Progenitor cell of endocrine pancreas (in vitro differentiated cells): Measurements from ENCODE around the gene TNIK. TPM values are rescaled to one million over a fixed set of nuclear protein-coding genes. Genes with fewer than 3 reads are reported as not detected.
"Not testable (repeated sequence)": the region's sequence is repeated elsewhere in the genome, so short reads cannot be mapped to it uniquely, and the experiment has no call there.

ENCODE experiments used
- DNase-seq: peaks from one replicate; pipeline ENCODE4 v3.0.0; 2021; ENCODE audit warnings: low spot score; ENCODE audit not compliant: unreplicated experiment
- H3K27ac Mint-ChIP-seq: 2 replicates; pipeline ENCODE4 v1.8.0; 2021; ENCODE audit warnings: mild to moderate bottlenecking, moderate library complexity, mixed read lengths
- H3K27me3 Mint-ChIP-seq: 2 replicates; pipeline ENCODE4 v1.8.0; 2021; ENCODE audit warnings: mixed read lengths
- H3K36me3 Mint-ChIP-seq: 2 replicates; pipeline ENCODE4 v1.8.0; 2022; ENCODE audit warnings: mixed read lengths; ENCODE audit not compliant: insufficient read depth
- H3K4me1 Mint-ChIP-seq: 2 replicates; pipeline ENCODE4 v1.8.0; 2021; ENCODE audit warnings: low read depth, mixed read lengths
- H3K4me3 Mint-ChIP-seq: 2 replicates; pipeline ENCODE4 v1.8.0; 2021; ENCODE audit warnings: low read depth, mild to moderate bottlenecking, moderate library complexity, mixed read lengths
- H3K9me3 Mint-ChIP-seq: 2 replicates; pipeline ENCODE4 v1.8.0; 2021; ENCODE audit warnings: low read depth, mixed read lengths
- CTCF ChIP-seq: fragments of 200-600 bp; sonication (generic); IDR thresholded peaks from one replicate; pipeline ENCODE4 v1.5.0; 2021; ENCODE audit warnings: antibody characterized with exemption, mild to moderate bottlenecking; ENCODE audit not compliant: unreplicated experiment
- total RNA-seq: library from RNA; stranded (reverse); gene quantifications from 2 replicates; pipeline ENCODE4 v1.2.1, GENCODE V29; 2021

The TNIK gene
- total RNA-seq, 1 donor from 2014 or later, result 15.7 TPM

GRCh38 chr3:171293142-171293782 is 166.9 kb downstream of the TNIK start:
- Mint-ChIP-seq H3K27me3 (no peaks in the 10 kb centered on the region), H3K9me3 (no peaks in the 10 kb centered on the region), H3K4me3 (no peak overlapping the region), H3K27ac (no peak overlapping the region), H3K36me3 (no peaks in the 10 kb centered on the region), H3K4me1 (peaks cover 2% of the 10 kb centered on the region)
- DNase-seq, result no peak
- TF ChIP-seq CTCF, result no peak

GRCh38 chr3:171290680-171291079 is 169.5 kb downstream of the TNIK start:
- DNase-seq, result no peak
- Mint-ChIP-seq H3K9me3 (no peaks in the 10 kb centered on the region), H3K4me3 (no peak overlapping the region), H3K36me3 (no peaks in the 10 kb centered on the region), H3K27me3 (no peaks in the 10 kb centered on the region), H3K4me1 (peaks cover 2% of the 10 kb centered on the region), H3K27ac (no peak overlapping the region)
- no peak for TF ChIP-seq CTCF

- no peak for DNase-seq
- Mint-ChIP-seq H3K27ac (no peak overlapping the region), H3K27me3 (no peaks in the 10 kb centered on the region), H3K4me1 (peaks cover 2% of the 10 kb centered on the region), H3K4me3 (no peak overlapping the region), H3K9me3 (no peaks in the 10 kb centered on the region), H3K36me3 (no peaks in the 10 kb centered on the region)
- no peak for TF ChIP-seq CTCF
These were observed 170.9 kb downstream of the TNIK start for GRCh38 chr3:171289291-171289690.

GRCh38 chr3:171287761-171288160 is 172.4 kb downstream of the TNIK start:
- H3K4me3 Mint-ChIP-seq, result not testable (repeated sequence)

GRCh38 chr3:171286580-171287249 is 173.5 kb downstream of the TNIK start:
- Mint-ChIP-seq H3K27ac (no peak overlapping the region), H3K9me3 (no peaks in the 10 kb centered on the region), H3K27me3 (no peaks in the 10 kb centered on the region), H3K36me3 (no peaks in the 10 kb centered on the region), H3K4me3 (no peak overlapping the region), H3K4me1 (no peaks in the 10 kb centered on the region)
- no peak for TF ChIP-seq CTCF
- no peak for DNase-seq

More at GRCh38 chr3:171287761-171288160, 172.4 kb downstream of the TNIK start:
- H3K27me3 Mint-ChIP-seq, H3K36me3 Mint-ChIP-seq, H3K4me1 Mint-ChIP-seq, H3K9me3 Mint-ChIP-seq, H3K27ac Mint-ChIP-seq, DNase-seq: not testable (repeated sequence)

- no peak for DNase-seq
- Mint-ChIP-seq H3K4me1 (no peaks in the 10 kb centered on the region), H3K4me3 (no peak overlapping the region), H3K9me3 (no peaks in the 10 kb centered on the region), H3K27ac (no peak overlapping the region), H3K27me3 (no peaks in the 10 kb centered on the region), H3K36me3 (no peaks in the 10 kb centered on the region)
- no peak for TF ChIP-seq CTCF
These were observed 174.9 kb downstream of the TNIK start for GRCh38 chr3:171285287-171285686.
